Measurements from ENCODE around the gene ZNF236.
"Not testable (repeated sequence)": the region's sequence is repeated elsewhere in the genome, so short reads cannot be mapped to it uniquely, and the experiment has no call there.

ZNF236 gene

GRCh38 chr18:76913583-76913982 lies 91.2 kb downstream of the ZNF236 start:
- no peak for DNase-seq

GRCh38 chr18:76914314-76914713 lies 92.0 kb downstream of the ZNF236 start:
- DNase-seq, result no peak

- no peak for DNase-seq
Measured at GRCh38 chr18:76914796-76915195, 92.4 kb downstream of the ZNF236 start.

- DNase-seq, result no peak
Measured at GRCh38 chr18:76915456-76915855, 93.1 kb downstream of the ZNF236 start.

- no peak for DNase-seq
Measured at GRCh38 chr18:76920974-76921373, 98.6 kb downstream of the ZNF236 start.

GRCh38 chr18:76922107-76922506 lies 99.8 kb downstream of the ZNF236 start:
- DNase-seq, result peak; percentile 38

GRCh38 chr18:76923485-76924085 lies 101.2 kb downstream of the ZNF236 start:
- peak; percentile 9 for DNase-seq

- no peak for DNase-seq
Measured at GRCh38 chr18:76925501-76925900, 103.1 kb downstream of the ZNF236 start.

GRCh38 chr18:76927223-76927725 lies 104.9 kb downstream of the ZNF236 start:
- DNase-seq, result no peak

- no peak for DNase-seq
Measured at GRCh38 chr18:76928179-76928868, 106.0 kb downstream of the ZNF236 start.

GRCh38 chr18:76931171-76931570 lies 108.8 kb downstream of the ZNF236 start:
- no peak for DNase-seq

GRCh38 chr18:76932026-76932819 lies 109.9 kb downstream of the ZNF236 start:
- DNase-seq, result peak; percentile 4

- no peak for DNase-seq
Measured at GRCh38 chr18:76935722-76936337, 113.5 kb downstream of the ZNF236 start.

GRCh38 chr18:76936877-76937276 lies 114.5 kb downstream of the ZNF236 start:
- DNase-seq, result no peak

- DNase-seq, result peak; percentile 10
Measured at GRCh38 chr18:76937597-76937996, 115.2 kb downstream of the ZNF236 start.

GRCh38 chr18:76938619-76939018 lies 116.3 kb downstream of the ZNF236 start:
- DNase-seq, result no peak

GRCh38 chr18:76941284-76941683 lies 118.9 kb downstream of the ZNF236 start:
- DNase-seq, result no peak

- DNase-seq, result peak; percentile 56
Measured at GRCh38 chr18:76943542-76944339, 121.4 kb downstream of the ZNF236 start.

GRCh38 chr18:76944346-76944745 lies 122.0 kb downstream of the ZNF236 start:
- DNase-seq, result not testable (repeated sequence)

- no peak for DNase-seq
Measured at GRCh38 chr18:76948345-76948744, 126.0 kb downstream of the ZNF236 start.

- DNase-seq, result no peak
Measured at GRCh38 chr18:76951456-76952247, 129.3 kb downstream of the ZNF236 start.
